GM12878 (cell line): ENCODE results near the gene DDX19B. TPM values are rescaled to one million over a fixed set of nuclear protein-coding genes. Genes with fewer than 3 reads are reported as not detected.

Source experiments
- ATAC-seq: fragments of 200-7000 bp; cut with Tn5 transposase; 3 replicates; pipeline ENCODE4 v1.9.1; 2020; ENCODE audit warnings: mild to moderate bottlenecking, moderate library complexity
- BruUV-seq: library from RNA; stranded (reverse); fragments of 400-500 nt; replicated peaks from 2 replicates; lab custom pipeline; 2021; lab: Mats Ljungman, UMichigan
- CTCF ChIA-PET: fragments of 300-600 bp; sonication (Branson Sonifier 250); formaldehyde crosslinking; extraction: SDS; loops from one replicate; lab custom pipeline; 2021; ENCODE audit warnings: inconsistent platforms; lab: Yijun Ruan, JAX
- POLR2A ChIA-PET: fragments of 350-600 bp; formaldehyde crosslinking; extraction: SDS; loops from one replicate; lab custom pipeline; 2021; ENCODE audit warnings: inconsistent platforms; lab: Charles Lee
- RAD21 ChIA-PET: fragments of 300-600 bp; sonication (Branson Sonifier 250); formaldehyde crosslinking; loops from one replicate; lab custom pipeline; 2023; ENCODE audit warnings: antibody characterized with exemption; ENCODE audit not compliant: unreplicated experiment; lab: Charles Lee
- SMC1A ChIA-PET: fragments of 300-600 bp; sonication (Branson Sonifier 250); formaldehyde crosslinking; loops from one replicate; lab custom pipeline; 2023; ENCODE audit not compliant: unreplicated experiment, uncharacterized antibody; lab: Charles Lee
- DNase-seq: peaks from one replicate; pipeline ENCODE4 v3.0.0-alpha.2; 2011; ENCODE audit warnings: low read depth, low spot score
- FAIRE-seq: peaks from 3 replicates; lab custom pipeline; 2011; peaks lifted over from hg19 to GRCh38; lab: Jason Lieb, UNC
- H2AFZ ChIP-seq: 2 replicates; pipeline ENCODE4 v1.6.0; 2011; ENCODE audit warnings: low read depth, low read length, control low read depth; ENCODE audit not compliant: control insufficient read depth
- H3K27ac ChIP-seq: 2 replicates; pipeline ENCODE4 v1.5.1; 2011; ENCODE audit warnings: control low read depth; ENCODE audit not compliant: control insufficient read depth, insufficient read depth
- H3K27me3 ChIP-seq, 2 experiments: replicated peaks in 1 of 2; 2 replicates each; pipeline versions ENCODE4 v1.6.0 to v1.6.1; 2011; ENCODE audit warnings: low read length in 1 of 2; ENCODE audit not compliant: control insufficient read depth in 2 of 2, insufficient read depth in 2 of 2
- H3K36me3 ChIP-seq, 2 experiments: 2 replicates each; pipeline ENCODE4 v1.5.1; 2011; ENCODE audit warnings: low read length in 1 of 2; ENCODE audit not compliant: control insufficient read depth in 2 of 2, insufficient read depth in 2 of 2
- H3K4me1 ChIP-seq: 2 replicates; pipeline ENCODE4 v1.6.1; 2011; ENCODE audit warnings: mild to moderate bottlenecking, low read length, moderate library complexity, mixed read lengths; ENCODE audit not compliant: control insufficient read depth, insufficient read depth
- H3K4me2 ChIP-seq: 2 replicates; pipeline ENCODE4 v1.6.0; 2011; ENCODE audit warnings: control low read depth; ENCODE audit not compliant: control insufficient read depth, insufficient read depth
- H3K4me3 ChIP-seq: fragments of 200-600 bp; sonication (generic); 2 replicates; pipeline ENCODE4 v1.5.1; 2016
- H3K79me2 ChIP-seq: 2 replicates; pipeline ENCODE4 v1.6.0; 2011; ENCODE audit warnings: low read length; ENCODE audit not compliant: control insufficient read depth, insufficient read depth
- H3K9ac ChIP-seq: 2 replicates; pipeline ENCODE4 v1.8.0; 2011; ENCODE audit warnings: low read length, control low read depth, mixed read lengths; ENCODE audit not compliant: control insufficient read depth, insufficient read depth
- H3K9me3 ChIP-seq: replicated peaks from 3 replicates; pipeline ENCODE4 v1.5.1; 2011; ENCODE audit warnings: mild to moderate bottlenecking, low read length; ENCODE audit not compliant: control insufficient read depth, insufficient read depth
- H4K20me1 ChIP-seq: 2 replicates; pipeline ENCODE4 v1.6.0; 2011; ENCODE audit not compliant: control insufficient read depth, insufficient read depth
- E4F1 ChIP-seq: fragments of 450-650 bp; IDR thresholded peaks from 2 replicates; pipeline ENCODE4 v1.6.1; 2018; ENCODE audit warnings: borderline replicate concordance, mild to moderate bottlenecking; ENCODE audit not compliant: partially characterized antibody
- ELK1 ChIP-seq: IDR thresholded peaks from 2 replicates; pipeline ENCODE4 v1.6.1; 2012; ENCODE audit warnings: low read depth, low read length, improper control_type of control experiment
- EP300 ChIP-seq, 2 experiments: fragments of 150-350 bp in 1 of 2; IDR thresholded peaks; 2 replicates each; pipeline ENCODE4 v1.6.1; 2011 to 2012; ENCODE audit warnings: low read depth in 2 of 2, low read length in 2 of 2, borderline replicate concordance in 1 of 2, improper control_type of control experiment in 1 of 2, inconsistent platforms in 1 of 2; ENCODE audit not compliant: control insufficient read depth in 1 of 2
- HDAC6 ChIP-seq: fragments of 200-600 bp; sonication (generic); IDR thresholded peaks from one replicate; pipeline ENCODE4 v1.8.0; 2017; ENCODE audit warnings: antibody characterized with exemption; ENCODE audit not compliant: unreplicated experiment
- JUNB ChIP-seq: IDR thresholded peaks from 2 replicates; pipeline ENCODE4 v1.6.1; 2016; ENCODE audit warnings: antibody characterized with exemption, mild to moderate bottlenecking
- NFYA ChIP-seq: IDR thresholded peaks from 2 replicates; pipeline ENCODE4 v1.6.1; 2011; ENCODE audit warnings: low read depth, mild to moderate bottlenecking, low read length, improper control_type of control experiment, borderline replicate concordance
- POU2F2 ChIP-seq: IDR thresholded peaks from 3 replicates; pipeline ENCODE4 v1.6.1; 2011; ENCODE audit warnings: low read depth, mild to moderate bottlenecking, low read length, borderline replicate concordance
- ZZZ3 ChIP-seq: IDR thresholded peaks from 2 replicates; pipeline ENCODE4 v1.6.1; 2011; ENCODE audit warnings: low read depth; ENCODE audit not compliant: control insufficient read depth, insufficient read length
- WGBS: methylation state at CpG from one replicate; pipeline ENCODE4 v1.1.6; 2016; ENCODE audit warnings: low lambda C conversion rate; ENCODE audit not compliant: insufficient replicate concordance, insufficient coverage; ENCODE audit errors: missing lambda C conversion rate; 5-methylcytosine and 5-hydroxymethylcytosine counted together
- in situ Hi-C: fragments of 300-500 bp; cut with MboI; formaldehyde crosslinking; loops from 9 replicates; pipeline ENCODE4 v1.14.3; 2018; ENCODE audit warnings: mixed read lengths
- intact Hi-C: fragments of 100-400 bp; cut with micrococcal nuclease; formaldehyde crosslinking; loops from one replicate; pipeline ENCODE4 v1.14.2; 2022; ENCODE audit not compliant: unreplicated experiment
- polyA plus RNA-seq, 11 experiments: library from polyadenylated mRNA; depleted of rRNA in 4 of 11; unstranded in 6 of 11; stranded (reverse) in 5 of 11; fragments of >200 nt; fragmentation: Nextera tagmentation in 4 of 11; fragmentation: Illumina TruSeq in 1 of 11; extraction: Ambion mirVana in 4 of 11; extraction: Trizol in 1 of 11; gene quantifications; 1 replicate in 1 of 11; 2 replicates in 10 of 11; pipeline versions ENCODE4 v1.2.1 to v1.2.3, GENCODE V29; 2011 to 2016; ENCODE audit warnings: inconsistent platforms in 2 of 11, missing spikeins in 2 of 11, low read depth in 1 of 11
- total RNA-seq, 4 experiments: library from RNA; depleted of rRNA in 3 of 4; stranded (reverse); fragments of >200 nt in 3 of 4; fragmentation: Illumina TruSeq in 1 of 4; extraction: Trizol in 1 of 4; gene quantifications; 2 replicates each; pipeline versions ENCODE4 v1.2.1 to v1.2.3, GENCODE V29; 2013 to 2021
- TF ChIP-seq, protein P1 (sequence below): fragments of 450-650 bp; IDR thresholded peaks from 2 replicates; pipeline ENCODE4 v1.6.1; 2016; ENCODE audit warnings: mild to moderate bottlenecking
- TF ChIP-seq, protein P2 (sequence below): fragments of 450-650 bp; IDR thresholded peaks from 2 replicates; pipeline ENCODE4 v1.6.1; 2017; ENCODE audit warnings: low read depth, mild to moderate bottlenecking, moderate library complexity

DDX19B gene
- total and polyA plus RNA-seq, 10 of the 15 experiments (the other 5 are each of a cell fraction or from before 2014, with no cell fraction given), result 14.1 to 69.1 (median 42.5) TPM

GRCh38 chr16:70251629-70252354 lies 47.2 kb upstream of the DDX19B start, which contains the start of gene EXOSC6 (continued):
- TF ChIP-seq, protein P1, sequence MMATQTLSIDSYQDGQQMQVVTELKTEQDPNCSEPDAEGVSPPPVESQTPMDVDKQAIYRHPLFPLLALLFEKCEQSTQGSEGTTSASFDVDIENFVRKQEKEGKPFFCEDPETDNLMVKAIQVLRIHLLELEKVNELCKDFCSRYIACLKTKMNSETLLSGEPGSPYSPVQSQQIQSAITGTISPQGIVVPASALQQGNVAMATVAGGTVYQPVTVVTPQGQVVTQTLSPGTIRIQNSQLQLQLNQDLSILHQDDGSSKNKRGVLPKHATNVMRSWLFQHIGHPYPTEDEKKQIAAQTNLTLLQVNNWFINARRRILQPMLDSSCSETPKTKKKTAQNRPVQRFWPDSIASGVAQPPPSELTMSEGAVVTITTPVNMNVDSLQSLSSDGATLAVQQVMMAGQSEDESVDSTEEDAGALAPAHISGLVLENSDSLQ, result peak; percentile 23; the same call in 1 of the 2 replicates

DNA sequence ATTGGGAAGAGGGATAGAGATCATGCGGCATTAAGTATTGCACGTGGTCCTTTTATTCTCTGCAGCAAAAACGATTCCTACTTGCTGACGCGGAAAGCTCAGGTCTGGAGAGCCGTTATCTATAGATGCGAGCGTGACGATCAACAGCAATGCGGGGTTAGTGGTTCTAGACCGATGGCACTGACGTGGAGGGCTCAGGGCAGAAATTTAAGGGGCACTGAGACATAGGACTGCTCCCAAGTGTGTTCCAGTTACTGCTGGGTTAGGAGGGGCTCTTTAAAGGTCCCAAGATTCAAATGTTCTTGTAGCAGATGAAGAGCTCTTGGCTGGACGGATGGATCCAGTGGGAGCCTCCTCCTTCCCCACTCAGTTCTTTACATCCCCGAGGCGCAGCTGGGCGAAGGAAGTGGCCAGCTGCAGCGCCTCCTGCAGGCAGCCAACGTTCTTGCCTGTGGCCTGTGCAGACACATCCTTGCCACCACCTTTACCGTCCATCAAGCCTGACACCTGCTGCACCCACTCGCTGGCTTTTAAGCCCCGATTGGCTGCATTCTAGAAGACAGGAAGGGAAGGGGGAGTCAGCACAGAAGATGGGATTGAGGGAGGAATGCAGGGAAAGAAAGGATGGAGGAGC lies 46.5 kb upstream of the DDX19B start:
- FAIRE-seq (no peak), ATAC-seq (no peak), DNase-seq (no peak)
- no peak overlapping the region for H3K4me3 ChIP-seq
- H2AFZ ChIP-seq, result no peak overlapping the region
- intact Hi-C loops (loop anchor here (10.0 kb wide), 1 partner anchor 88 kb away; no protein-coding TSS in a partner anchor), in situ Hi-C loops (no loop called here)
- SMC1A ChIA-PET, result interaction anchor here (0.6 to 0.7 kb wide), 2 partner anchors 19 to 72 kb away, joined by 3 read pairs; no protein-coding TSS in a partner anchor
- POLR2A ChIA-PET, result interaction anchor here (0.7 to 0.8 kb wide), 2 partner anchors 88 to 180 kb away, joined by 3 read pairs; no protein-coding TSS in a partner anchor
- no peaks in the 10 kb centered on the region for H3K4me1 ChIP-seq
- H3K27ac ChIP-seq, result no peak overlapping the region
- no peak overlapping the region for H3K9ac ChIP-seq
- 88% methylated on average over 21 of the region's 21 CpGs for WGBS
- H3K4me2 ChIP-seq, result no peak overlapping the region
- no TSS peak for BruUV-seq
- H3K9me3 ChIP-seq, result no peaks in the 10 kb centered on the region
- H3K27me3 ChIP-seq, result no peaks in the 10 kb centered on the region
- RAD21 ChIA-PET, result no interaction called here
- no peaks in the 10 kb centered on the region for H4K20me1 ChIP-seq
- H3K79me2 ChIP-seq, result peaks cover 27% of the 10 kb centered on the region
- CTCF ChIA-PET, result interaction anchor here (0.9 to 3.2 kb wide), 8 partner anchors 8 to 489 kb away, joined by 3 to 13 read pairs (median 4); partner anchors contain the start of gene DDX19B
- peaks cover 22 to 29% of the 10 kb centered on the region in 2 experiments for H3K36me3 ChIP-seq
- TF ChIP-seq, protein P2, sequence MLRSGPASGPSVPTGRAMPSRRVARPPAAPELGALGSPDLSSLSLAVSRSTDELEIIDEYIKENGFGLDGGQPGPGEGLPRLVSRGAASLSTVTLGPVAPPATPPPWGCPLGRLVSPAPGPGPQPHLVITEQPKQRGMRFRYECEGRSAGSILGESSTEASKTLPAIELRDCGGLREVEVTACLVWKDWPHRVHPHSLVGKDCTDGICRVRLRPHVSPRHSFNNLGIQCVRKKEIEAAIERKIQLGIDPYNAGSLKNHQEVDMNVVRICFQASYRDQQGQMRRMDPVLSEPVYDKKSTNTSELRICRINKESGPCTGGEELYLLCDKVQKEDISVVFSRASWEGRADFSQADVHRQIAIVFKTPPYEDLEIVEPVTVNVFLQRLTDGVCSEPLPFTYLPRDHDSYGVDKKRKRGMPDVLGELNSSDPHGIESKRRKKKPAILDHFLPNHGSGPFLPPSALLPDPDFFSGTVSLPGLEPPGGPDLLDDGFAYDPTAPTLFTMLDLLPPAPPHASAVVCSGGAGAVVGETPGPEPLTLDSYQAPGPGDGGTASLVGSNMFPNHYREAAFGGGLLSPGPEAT, result no peak
- TF ChIP-seq HDAC6 (no peak), JUNB (no peak), NFYA (no peak), ZZZ3 (no peak), POU2F2 (no peak), EP300 (IDR thresholded peaks at IDR 0.05; ENCODE audit: borderline replicate concordance in 1 of 2, control insufficient read depth in 1 of 2, low read depth in 2 of 2, low read length in 2 of 2) (no peak), ELK1 (no peak), E4F1 (no peak)
